GM12874 (cell line): ENCODE data around the gene IL34.

ENCODE experiments used
- CTCF ChIP-seq: IDR thresholded peaks from 2 replicates; pipeline ENCODE4 v1.5.1; 2011; ENCODE audit warnings: low read depth, mild to moderate bottlenecking, control low read depth, low read length, moderate library complexity; ENCODE audit not compliant: insufficient read depth

The IL34 gene

GRCh38 chr16:70604407-70605282 is 41.7 kb upstream of the IL34 start:
- TF ChIP-seq CTCF, result no peak

GRCh38 chr16:70605283-70605657 is 41.1 kb upstream of the IL34 start:
- TF ChIP-seq CTCF, result no peak

- no peak for TF ChIP-seq CTCF
These were observed 37.8 kb upstream of the IL34 start for GRCh38 chr16:70608521-70608920.

- no peak for TF ChIP-seq CTCF
These were observed 35.8 kb upstream of the IL34 start for GRCh38 chr16:70610273-70611223.

GRCh38 chr16:70611224-70611598 is 35.1 kb upstream of the IL34 start:
- TF ChIP-seq CTCF, result no peak

GRCh38 chr16:70611785-70612303 is 34.5 kb upstream of the IL34 start:
- no peak for TF ChIP-seq CTCF

GRCh38 chr16:70612931-70613330 is 33.4 kb upstream of the IL34 start:
- TF ChIP-seq CTCF, result no peak
